ENCODE results near the gene LAD1.

The LAD1 gene

DNA sequence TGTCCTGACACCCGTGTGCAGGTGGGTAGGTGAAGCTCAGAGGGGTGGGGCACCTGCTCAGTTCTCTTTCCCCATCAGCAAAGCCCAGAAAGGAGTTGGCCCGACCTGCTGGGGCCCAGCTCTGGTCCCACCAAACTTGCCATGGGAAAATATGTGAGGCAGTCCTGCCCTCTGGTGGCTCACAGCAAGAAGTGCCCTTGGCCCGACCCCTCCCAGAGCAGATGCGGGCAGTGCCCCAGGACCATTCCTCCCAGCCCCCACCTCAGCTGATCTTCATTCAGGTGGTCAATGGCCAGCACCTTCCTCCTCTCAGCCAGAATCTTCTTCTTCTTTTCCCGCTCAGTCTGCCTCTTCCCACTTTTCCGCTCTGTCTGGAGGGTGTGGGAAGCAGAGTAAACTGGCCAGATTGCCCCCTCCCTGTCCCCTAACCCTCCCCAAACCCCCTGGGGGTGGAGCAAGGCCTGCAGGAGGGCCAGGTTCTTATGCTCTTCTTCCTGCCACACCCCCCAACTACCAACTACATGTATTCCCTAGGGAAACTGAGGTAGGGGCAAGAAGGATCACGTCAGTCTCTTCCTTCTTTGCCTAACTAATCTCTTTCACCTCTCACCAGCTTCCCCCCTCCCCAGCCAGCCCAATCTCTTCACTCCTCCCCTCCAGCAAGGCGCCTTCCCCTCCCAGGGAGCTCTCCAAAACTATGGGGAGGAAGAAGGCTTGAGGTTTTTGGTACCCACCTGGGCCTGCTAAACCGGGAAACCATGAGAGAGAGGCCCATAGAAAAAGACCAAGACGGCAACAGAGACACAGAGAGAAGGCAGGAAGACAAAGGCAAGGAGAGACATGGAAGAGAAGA, 37.2 kb downstream of the LAD1 start:
- peak; percentile 40 for DNase-seq

DNA sequence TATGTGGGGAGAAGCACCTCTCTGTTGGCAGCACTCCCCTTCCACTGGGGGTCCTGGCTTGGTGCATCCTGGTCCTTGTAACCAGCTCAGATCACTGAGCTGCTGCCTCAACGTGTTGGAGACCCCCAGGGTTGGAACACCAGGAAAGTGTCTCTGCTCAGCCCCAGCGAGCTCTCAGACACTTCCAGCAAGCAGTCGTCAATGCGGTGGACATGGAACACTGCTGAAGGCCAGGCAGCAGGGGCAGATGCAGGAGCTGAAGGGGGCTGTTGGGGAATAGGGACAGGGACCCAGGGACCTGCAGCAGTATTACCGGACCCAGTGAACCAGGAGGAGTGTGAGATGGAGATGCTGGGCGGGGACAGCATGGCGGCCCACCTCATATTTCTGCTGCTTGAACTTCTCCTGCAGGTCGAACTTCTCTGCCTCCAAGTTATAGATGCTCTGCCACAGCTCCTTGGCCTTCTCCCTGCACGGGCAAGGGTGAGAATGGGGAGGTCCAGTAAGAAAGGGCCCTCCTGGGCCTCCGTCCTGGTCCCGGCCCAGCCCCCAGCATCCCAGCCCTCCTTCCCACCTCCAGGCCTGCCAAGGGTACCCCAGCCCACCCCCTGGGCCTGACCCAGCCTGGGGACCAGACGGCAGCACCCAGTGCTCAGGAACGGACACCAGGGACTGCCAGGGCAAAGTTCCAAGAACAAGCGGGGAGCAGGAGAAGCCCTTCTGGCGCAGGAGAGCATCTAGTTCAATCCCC, 38.0 kb downstream of the LAD1 start:
- DNase-seq, result peak; percentile 8

DNA sequence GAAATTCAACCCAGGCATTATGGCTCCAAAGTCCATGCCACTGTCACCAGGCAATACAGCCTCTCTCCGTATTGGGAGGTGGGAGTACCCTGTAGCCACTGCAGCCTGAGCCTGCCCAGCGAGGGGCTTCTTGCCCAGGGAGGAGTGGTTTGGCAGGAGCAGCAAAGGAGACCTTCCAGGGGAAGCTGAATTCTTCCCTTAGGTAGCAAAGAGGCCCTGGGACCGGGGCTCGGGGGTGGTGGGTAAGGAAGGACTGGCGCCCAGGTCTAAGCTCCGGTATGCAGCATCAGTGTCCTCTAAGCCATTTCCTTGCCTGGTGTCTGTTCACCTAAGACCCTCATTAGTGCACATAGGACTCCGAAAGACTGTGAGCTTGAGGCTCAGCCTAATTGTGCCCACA, 38.6 kb downstream of the LAD1 start:
- peak; percentile 12 for DNase-seq

DNA sequence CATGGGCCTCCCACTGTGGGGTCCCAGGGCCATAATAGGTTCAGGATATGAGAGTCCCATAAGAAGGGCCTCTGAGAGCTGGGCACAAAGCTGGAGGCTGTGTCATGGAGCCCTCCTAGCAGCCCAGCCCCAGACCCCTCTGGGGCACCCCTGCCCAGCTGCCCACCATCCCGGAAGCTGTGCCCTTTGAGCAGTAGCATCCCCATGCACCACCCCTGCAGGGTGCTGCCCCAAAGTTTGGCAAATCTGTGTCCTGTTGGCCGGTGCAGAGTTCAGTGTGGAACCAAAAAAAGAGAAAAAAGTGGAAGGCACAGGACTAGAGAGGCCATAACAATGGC, 39.3 kb downstream of the LAD1 start:
- peak; percentile 3 for DNase-seq

DNA sequence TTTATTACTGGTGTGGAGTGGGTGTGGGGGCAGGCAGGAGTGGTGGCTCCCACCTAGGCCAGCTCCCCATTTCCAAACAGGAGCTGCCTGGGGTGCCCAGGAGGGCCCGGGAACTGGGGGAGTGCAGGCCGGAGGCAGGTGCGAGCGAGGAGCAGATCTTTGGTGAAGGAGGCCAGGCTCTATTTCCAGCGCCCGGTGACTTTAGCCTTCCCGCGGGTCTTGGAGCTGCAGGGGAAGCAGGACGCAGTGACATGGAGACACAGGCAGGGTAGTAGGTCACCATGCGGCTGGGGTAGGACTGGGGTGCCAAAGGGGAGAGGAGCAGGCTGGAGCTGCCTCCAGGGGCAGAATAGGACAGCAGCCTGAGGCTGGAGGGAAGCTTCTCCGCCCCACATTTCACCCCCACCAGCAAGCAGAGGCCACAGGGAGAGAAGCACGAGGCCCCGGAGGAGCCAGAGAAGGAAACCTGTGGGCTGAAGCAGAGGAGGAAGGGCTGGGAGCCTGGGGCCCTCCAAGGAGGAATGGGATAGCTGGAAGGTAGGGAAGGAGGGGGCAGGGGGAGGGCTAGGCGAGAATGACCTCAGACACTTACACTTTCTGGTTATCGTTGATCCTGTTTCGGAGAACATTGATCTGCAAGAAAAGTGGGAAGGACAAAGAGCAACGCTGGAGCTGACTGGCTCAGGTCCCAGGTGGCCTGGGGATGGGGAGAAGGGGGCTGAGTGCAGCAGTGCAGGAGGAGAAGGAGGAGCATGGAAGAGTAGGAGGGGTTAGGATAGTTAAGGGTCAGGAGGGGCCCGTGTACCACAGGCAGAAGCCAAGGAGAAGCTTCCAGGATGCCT, 39.9 kb downstream of the LAD1 start:
- DNase-seq, result peak; percentile 4

DNA sequence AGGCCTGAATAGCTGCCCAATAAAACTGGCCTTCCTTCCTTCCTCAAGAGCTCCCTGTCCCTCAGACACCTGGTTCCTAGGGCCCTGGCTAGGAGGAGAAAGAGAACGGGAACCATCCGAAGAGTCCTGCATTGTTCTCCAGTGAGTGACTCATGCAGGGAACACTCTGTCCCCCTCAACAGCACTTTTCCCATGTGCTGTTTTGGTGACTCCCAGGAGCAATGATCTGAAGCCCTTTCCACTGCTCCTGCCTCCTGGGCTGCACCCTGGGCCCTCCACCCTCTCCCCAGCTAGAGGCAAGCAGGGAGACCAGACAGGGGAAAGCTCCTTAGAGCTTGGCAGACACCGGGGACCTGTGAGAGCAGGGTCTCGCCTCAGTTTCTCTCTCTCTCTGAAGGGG, 40.5 kb downstream of the LAD1 start:
- DNase-seq, result peak; percentile 15

DNA sequence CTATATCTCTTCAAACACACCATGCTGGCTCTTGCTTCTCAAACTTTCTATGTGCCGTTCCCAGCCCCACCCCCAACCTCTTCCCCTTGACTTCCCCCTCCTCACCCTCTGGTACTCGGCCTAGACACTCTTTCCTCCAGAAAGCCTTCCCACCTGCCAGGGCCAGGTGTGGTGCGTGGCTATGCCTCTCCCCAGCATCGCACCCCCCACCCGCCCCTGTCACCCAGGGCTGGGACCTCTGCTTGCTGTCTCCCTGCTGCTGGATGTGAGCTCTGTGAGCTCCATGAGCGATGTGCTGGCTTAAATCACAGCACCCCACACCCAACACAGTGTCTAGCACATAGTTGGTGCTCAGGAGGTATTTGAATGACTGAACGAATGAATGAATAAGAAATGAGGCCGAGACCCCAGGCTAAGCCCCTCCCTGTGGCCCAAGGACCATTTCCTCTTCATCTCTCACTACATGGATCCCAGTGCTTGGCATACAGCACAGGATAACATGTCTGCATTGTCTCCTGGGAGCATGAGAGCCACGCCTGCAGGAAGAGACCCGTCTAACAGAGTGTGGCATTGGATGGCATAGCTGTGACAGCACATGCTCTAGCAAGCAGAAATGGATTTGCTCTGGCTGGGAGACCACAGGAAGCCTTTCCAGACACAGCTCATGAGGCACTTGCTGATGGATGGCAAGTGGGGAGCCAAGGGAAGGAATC, 41.3 kb downstream of the LAD1 start:
- peak; percentile 10 for DNase-seq

DNA sequence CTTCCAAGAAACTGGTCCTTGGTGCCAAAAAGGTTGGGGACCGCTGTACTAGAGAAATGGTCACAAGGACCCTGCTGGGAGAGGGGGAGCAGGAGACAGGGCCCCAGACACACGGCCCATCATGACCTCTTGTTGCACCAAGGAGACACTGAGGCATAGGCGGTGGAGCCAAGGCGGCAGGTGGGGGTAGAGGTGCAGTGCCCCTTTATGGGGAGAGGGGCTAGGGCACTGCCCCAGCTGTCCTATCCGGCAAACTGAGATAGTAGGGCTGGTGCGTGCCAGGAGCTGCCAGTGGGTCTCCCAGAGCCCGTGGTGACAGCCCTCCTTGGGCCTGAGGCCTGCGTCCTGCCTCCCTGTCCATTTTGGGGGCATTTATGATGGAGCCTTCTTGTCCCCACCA, 41.9 kb downstream of the LAD1 start:
- peak; percentile 11 for DNase-seq

DNA sequence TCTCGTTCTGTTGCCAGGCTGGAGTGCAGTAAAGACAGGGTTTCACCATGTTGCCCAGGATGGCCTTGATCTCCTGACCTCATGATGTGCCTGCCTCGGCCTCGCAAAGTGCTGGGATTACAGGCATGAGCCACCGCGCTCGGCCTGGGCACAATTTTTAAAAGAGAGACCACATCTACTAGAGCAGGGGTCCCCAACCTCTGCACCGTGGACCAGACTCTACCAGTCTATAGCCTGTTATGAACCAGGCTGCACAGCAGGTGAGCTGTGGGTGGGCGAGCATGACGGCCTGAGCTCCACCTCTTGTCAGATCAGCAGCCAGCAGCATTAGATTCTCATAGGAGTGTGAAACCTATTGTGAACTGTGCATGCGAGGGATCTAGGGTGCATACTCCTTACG, 42.4 kb downstream of the LAD1 start:
- DNase-seq, result peak; percentile 7

DNA sequence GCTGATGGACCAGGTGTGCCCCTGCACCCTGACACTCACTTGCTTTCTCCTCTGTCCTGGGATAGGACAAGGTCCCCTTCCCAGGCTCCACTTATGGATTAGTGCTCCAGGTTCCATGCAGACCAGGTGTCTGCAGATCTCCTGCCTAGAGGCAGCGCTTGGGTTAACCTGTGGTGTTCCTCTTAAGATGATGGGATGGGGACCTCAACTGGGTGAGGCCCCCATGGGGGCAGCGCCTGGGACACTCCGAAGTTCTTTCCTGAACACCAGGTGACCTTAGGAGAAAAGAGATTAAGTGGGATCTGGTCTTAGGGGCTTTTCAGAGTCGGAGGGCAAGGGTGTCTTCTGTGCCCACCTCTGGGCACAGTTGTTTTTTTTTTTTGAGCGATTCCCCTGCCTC, 42.9 kb downstream of the LAD1 start:
- DNase-seq, result peak; percentile 6

DNA sequence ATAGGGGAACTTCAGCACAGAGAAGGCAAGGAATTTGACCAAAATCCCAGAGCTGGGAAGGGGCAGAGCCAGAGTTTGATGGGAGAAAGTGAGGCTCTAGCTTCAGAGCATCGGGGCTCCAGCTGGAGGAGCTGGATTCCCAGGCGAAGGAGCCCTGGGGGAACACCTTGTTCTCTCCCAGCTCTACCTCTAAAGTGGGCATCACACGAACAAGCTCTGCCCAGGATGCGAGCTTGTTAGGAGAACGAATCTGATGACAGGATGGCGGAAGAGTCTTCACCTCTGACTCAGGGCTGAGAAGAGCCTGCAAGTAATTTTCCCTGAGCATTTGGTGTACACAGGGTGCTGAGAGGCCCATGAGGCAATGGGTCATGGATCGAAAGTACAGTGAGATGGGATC, 43.7 kb downstream of the LAD1 start:
- DNase-seq, result peak; percentile 2

DNA sequence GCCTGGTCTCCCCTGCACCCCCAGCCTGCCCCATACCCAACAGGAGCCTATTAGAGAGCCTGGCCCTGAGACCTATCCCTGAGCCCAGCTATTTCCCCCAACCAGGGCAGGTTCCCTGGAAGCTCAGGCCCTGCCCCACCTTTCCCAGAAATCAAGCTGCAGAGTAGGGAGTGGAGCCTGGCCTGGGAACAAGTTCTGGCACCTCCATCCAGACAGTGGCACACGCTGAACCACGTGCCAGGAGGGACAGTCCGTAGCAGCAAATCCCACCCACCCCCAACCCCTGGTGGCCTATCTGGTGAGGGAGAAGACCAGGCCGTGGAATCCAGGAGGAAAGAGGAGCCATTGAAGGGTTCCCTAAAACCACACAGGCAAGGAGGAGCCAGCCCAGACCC, 44.2 kb downstream of the LAD1 start:
- peak; percentile 14 for DNase-seq

DNA sequence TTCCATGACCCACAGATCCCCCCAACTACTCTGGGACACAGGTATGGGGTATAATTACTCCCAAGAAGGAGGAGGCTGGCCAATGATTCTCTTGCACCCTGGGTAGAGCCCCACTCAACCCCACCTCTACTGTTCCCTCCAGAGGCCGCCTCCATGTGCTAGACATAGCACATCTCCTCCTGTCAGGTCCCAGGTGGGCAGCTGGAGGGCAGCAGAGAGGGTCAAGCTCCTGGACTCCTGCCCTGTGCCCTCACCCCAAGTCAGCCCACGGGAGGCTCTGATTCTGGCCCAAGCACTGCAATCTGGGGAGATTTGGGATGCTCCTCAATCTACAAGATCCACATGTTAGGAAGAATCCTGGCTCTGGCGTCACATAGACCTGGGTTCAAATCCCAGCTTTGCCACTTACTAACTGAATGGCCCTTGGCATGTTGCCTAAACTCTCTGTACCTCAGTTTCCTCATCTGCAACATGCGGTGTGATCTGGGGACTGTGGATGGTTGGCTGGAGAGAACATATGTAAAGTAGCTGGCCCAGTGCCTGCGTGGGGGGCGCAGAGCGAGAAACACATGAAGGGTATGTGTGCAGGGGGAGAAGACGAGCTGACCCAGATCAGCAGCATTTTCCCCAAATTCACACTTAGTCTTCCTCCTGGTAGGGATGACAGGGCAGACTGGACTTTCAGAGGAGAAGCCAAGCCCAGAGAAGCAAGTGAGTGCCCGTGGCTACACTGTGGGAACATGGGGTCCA, 44.8 kb downstream of the LAD1 start:
- peak; percentile 15 for DNase-seq

DNA sequence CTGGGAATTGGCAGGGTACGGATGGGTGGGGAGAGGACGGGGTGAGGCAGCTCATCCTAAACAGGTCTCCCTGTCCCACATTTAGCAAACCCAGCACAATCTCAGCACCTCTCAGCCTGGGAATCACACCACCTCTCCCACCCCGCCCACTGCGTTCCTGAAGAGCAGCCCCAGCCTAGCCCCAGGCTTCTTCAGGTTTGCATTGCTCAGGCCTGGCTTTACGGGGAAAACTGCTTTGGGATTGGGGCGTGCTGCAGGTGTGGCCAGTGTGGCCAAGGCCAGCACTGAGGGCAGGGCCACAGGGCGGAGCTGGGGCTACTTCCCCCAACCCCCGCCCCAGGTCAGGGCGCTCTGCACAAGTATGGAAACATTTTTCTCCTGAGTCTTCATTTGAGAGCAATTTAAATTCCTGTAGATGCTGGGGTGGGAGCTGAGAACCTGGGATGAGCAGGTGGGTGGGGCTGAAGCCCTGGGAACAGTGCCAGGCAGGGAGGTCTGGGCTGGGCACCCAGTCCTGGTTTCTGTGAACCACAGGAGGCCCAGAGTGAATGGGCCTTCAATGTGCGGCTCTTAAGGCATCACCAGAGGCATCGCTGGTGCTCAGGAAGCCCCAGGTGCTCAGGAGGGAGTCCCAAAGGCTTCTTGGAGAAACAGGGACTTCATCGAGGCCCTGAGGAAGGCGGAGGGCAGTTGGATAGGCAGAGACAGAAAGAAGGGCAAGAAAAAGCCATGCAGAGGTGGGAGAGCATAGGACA, 45.8 kb downstream of the LAD1 start:
- DNase-seq, result peak; percentile 6

DNA sequence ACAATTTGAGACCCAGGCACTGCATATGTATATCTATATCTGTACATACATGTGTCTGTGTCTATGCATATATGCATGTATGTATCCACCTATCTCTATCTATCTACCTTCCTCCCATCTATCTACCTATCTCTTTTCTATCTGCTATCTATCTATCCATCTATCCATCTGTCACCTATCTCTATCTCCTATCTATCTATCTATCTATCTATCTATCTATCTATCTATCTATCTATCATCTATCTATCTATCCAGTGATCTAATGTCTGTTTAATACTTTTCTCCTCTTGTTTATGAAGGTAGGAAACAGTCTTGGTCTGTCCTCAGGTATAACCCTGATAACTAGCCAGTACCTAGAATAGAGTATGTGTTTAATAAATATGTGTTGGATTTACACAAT, 47.5 kb downstream of the LAD1 start:
- DNase-seq, result no peak

DNA sequence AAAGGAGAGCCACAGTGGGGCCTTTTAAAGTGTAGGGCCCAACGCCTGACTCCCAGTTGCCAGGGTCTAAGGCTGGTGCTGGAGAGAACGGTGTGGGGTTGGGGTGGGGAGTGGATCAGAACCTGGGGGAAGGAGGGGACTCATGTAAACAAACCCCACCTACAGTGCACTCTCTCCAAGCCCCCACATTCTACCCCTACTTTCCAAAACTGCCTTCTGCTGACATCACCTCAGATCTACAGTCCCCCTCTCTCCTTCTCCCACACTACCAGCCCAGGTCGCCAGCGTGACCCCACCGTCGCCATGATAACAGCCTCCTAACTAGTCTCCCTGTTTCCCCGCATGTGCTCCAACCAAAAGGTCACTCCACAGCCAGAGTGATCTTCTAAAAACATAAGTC, 48.2 kb downstream of the LAD1 start:
- no peak for DNase-seq

DNA sequence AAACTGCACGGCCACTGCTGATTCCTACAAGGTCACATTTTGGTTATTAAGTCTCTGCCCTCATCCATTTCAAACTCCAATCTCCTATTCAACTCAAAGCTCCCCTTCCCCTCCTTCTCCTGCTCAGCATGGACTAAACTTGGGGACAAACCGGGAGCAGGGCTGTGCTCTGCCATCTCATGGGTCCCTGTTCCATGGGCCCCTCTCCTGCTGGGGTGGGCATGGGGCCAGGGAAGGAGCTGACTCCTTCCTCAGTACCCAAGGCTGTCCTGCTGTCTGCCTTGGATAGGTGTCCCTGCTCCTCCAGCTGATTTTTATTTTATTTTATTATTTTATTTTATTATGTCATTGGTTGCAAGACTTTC, 48.8 kb downstream of the LAD1 start:
- no peak for DNase-seq

DNA sequence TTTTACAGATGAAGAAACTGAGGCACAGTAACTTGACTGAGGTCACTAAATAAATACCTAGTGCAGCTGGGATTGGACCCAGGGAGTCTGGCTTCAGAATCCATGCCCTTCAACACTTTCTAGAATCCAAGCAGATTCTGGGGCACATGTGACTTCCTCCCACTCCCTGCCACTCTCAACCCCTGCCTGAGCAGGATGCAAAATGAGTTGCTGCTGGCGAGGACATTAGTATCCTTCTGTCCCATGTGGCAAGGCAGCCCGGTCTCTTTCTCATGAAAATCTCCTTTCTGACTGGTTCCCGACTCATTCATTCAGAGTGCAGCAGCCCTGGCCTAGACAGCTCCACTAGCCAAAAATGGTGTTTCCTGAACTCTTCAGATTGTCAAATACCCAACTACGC, 50.0 kb downstream of the LAD1 start:
- DNase-seq, result no peak

DNA sequence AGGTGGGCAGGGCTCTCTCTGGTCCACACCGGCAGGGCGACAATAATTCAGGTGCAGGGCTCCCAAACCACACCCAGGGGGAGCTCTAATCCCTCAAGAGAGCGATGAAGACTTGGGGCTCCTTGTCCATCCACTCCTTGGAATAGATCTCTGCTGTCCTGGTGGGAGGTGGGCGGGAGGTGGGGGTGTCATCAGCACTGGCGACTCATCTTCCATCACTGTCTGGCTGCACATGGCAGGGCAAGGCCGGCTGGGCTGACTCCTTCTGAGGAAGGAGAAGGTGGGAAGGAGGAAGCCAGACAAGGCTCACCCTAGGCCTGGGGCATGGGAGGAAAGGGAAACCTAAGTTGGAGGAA, 50.9 kb downstream of the LAD1 start:
- no peak for DNase-seq

DNA sequence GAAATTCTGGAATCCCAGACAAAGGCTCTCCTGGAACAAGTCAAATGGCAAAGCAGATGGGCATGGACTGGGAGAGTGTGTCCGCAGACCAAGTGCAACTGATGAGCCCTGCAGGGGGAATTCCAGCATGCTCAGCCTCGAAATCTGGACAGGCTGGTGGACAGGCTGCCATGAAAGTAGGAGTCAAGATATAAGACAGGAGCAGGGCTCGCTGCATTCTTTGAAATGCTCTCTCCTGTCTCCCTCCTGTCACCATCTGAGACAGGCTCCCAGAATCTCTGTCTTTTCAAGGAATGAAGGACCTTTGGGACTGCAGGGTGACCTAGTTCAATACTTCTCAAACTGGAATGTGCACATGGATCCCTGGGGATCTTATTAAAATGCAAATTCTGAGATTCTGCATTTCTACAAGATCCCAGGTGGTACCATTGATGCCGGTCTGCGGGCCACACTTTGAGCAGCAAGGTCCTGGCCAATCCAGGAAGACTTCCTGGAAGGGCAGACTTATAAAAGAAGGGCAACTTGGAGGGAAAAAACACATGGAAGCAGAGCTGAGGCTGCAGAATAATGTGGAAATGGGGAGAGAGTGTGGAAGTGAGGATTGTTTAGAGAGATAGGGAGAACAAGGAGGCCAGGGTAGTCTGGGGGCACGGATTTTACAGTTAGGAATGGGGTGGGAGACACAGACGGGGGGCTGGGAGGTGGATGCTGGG, 51.5 kb downstream of the LAD1 start:
- DNase-seq, result no peak

DNA sequence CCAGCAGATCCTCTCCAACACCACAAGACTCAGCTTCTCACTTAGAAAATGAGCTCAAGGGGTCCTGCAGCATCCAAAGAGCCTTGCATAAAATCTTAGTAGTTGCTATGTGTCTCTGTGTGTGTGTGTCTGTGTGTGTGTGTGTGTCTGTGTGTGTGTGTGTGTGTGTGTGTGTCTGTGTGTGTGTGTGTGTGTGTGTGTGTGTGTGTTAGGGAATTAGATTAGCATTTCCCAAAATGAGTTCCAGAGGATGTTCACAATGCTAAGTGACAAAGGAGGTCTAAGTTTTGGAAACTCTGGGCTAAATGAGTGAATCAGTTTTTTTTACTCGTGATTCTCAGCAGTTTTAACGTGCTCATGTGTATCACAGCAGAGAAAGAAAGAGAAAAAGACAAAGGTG, 52.1 kb downstream of the LAD1 start:
- DNase-seq, result no peak
